Measurements from ENCODE around the gene AFF2. TPM values are rescaled to one million over a fixed set of nuclear protein-coding genes. Genes with fewer than 3 reads are reported as not detected.

The AFF2 gene
- total RNA-seq, 4 donors from 2014 or later: 0.43 to 7.9 (median 4.3) TPM

GRCh38 chrX:148613636-148614035, 113.2 kb downstream of the AFF2 start:
- Histone ChIP-seq H3K27me3 (no peaks in the 10 kb centered on the region), H3K36me3 (no peaks in the 10 kb centered on the region), H3K4me3 (no peak overlapping the region), H3K27ac (no peak overlapping the region), H3K9me3 (no peaks in the 10 kb centered on the region), H3K4me1 (no peaks in the 10 kb centered on the region)
- DNase-seq: no peak
- intact Hi-C loops (cut with DNase I; ENCODE audit: low total_unique reads): no loop called here
- no peak for TF ChIP-seq POLR2A (IDR thresholded peaks at IDR 0.05)
- TF ChIP-seq, protein P1, sequence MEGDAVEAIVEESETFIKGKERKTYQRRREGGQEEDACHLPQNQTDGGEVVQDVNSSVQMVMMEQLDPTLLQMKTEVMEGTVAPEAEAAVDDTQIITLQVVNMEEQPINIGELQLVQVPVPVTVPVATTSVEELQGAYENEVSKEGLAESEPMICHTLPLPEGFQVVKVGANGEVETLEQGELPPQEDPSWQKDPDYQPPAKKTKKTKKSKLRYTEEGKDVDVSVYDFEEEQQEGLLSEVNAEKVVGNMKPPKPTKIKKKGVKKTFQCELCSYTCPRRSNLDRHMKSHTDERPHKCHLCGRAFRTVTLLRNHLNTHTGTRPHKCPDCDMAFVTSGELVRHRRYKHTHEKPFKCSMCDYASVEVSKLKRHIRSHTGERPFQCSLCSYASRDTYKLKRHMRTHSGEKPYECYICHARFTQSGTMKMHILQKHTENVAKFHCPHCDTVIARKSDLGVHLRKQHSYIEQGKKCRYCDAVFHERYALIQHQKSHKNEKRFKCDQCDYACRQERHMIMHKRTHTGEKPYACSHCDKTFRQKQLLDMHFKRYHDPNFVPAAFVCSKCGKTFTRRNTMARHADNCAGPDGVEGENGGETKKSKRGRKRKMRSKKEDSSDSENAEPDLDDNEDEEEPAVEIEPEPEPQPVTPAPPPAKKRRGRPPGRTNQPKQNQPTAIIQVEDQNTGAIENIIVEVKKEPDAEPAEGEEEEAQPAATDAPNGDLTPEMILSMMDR (IDR thresholded peaks at IDR 0.05): no peak

GRCh38 chrX:148615491-148615890, 115.1 kb downstream of the AFF2 start:
- TF ChIP-seq POLR2A (IDR thresholded peaks at IDR 0.05): no peak
- TF ChIP-seq, protein P1 (IDR thresholded peaks at IDR 0.05): no peak
- intact Hi-C loops (cut with DNase I; ENCODE audit: low total_unique reads): no loop called here
- no peaks in the 10 kb centered on the region for H3K27me3 ChIP-seq
- DNase-seq: no peak
- no peak overlapping the region for H3K27ac ChIP-seq
- H3K36me3 ChIP-seq: no peaks in the 10 kb centered on the region
- no peaks in the 10 kb centered on the region for H3K4me1 ChIP-seq
- no peaks in the 10 kb centered on the region for H3K9me3 ChIP-seq
- no peak overlapping the region for H3K4me3 ChIP-seq

DNA sequence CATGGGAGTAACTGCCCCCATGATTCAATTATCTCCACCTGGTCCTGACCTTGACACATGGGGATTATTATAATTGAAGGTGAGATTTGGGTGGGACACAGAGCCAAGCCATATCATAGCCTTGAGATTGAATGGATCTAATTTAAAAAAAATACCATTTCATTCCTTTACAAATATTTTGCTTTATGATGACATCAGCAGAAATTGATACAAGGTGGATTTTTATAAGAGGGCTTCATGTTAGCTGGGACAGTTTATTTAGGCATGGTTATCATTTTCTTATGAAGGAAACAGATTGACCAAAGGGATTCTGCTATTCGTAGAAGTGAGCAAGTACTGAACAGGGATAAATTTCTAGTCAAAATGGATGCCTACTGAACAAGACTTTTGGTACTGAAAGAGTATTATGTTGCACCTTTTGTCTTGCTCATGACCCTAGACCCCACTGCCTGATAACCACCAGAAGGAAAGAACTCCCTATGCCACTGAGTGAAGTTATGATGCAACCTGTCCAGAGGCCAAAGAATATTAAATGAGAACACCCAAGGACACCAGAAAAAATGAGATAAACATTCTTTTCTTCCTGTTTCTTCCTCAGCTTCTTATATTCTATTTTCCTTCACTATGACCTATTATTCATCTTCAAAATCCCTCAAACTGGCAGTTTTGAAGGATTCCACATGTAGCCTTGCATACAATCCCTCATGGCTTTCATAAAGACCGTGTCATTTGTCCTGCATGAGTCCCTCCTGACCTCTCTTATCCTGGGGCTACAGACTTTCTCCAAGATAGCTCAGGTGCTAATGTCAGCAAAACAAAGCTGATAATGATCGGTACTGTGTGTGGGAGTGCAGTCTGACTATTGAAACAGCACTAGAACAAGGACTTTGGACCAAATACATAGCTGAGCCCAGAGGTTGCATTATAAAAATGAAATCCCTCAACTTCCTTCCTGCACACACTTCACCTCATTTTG, 118.3 kb downstream of the AFF2 start:
- no peaks in the 10 kb centered on the region for H3K27me3 ChIP-seq
- no peaks in the 10 kb centered on the region for H3K36me3 ChIP-seq
- no peak for DNase-seq
- no peak overlapping the region for H3K27ac ChIP-seq
- H3K4me3 ChIP-seq: no peak overlapping the region
- TF ChIP-seq POLR2A (IDR thresholded peaks at IDR 0.05): no peak
- TF ChIP-seq, protein P1 (IDR thresholded peaks at IDR 0.05): no peak
- intact Hi-C loops (cut with DNase I; ENCODE audit: low total_unique reads): no loop called here
- no peaks in the 10 kb centered on the region for H3K4me1 ChIP-seq
- no peaks in the 10 kb centered on the region for H3K9me3 ChIP-seq

GRCh38 chrX:148620023-148620422, 119.6 kb downstream of the AFF2 start:
- Histone ChIP-seq H3K27me3 (no peaks in the 10 kb centered on the region), H3K27ac (no peak overlapping the region), H3K36me3 (no peaks in the 10 kb centered on the region), H3K9me3 (no peaks in the 10 kb centered on the region), H3K4me1 (no peaks in the 10 kb centered on the region), H3K4me3 (no peak overlapping the region)
- intact Hi-C loops (cut with DNase I; ENCODE audit: low total_unique reads): no loop called here
- TF ChIP-seq POLR2A (IDR thresholded peaks at IDR 0.05): no peak
- TF ChIP-seq, protein P1 (IDR thresholded peaks at IDR 0.05): no peak
- DNase-seq: no peak

GRCh38 chrX:148624951-148625474, 124.6 kb downstream of the AFF2 start:
- no peaks in the 10 kb centered on the region for H3K27me3 ChIP-seq
- no peaks in the 10 kb centered on the region for H3K36me3 ChIP-seq
- no peak overlapping the region for H3K4me3 ChIP-seq
- no peak overlapping the region for H3K27ac ChIP-seq
- no peaks in the 10 kb centered on the region for H3K9me3 ChIP-seq
- H3K4me1 ChIP-seq: no peaks in the 10 kb centered on the region
- TF ChIP-seq, protein P1 (IDR thresholded peaks at IDR 0.05): no peak
- TF ChIP-seq POLR2A (IDR thresholded peaks at IDR 0.05): no peak
- no peak for DNase-seq
- intact Hi-C loops (cut with DNase I; ENCODE audit: low total_unique reads): no loop called here

All from uterus (tissue), 4 donors.